Lower leg skin (tissue), 3 donors: ENCODE measurements around the gene CD274.

Source experiments
- POLR2A ChIP-seq, 2 donors: fragments of 450-650 bp; IDR thresholded peaks; one replicate each; pipeline ENCODE4 v1.6.1; 2016 to 2017; ENCODE audit warnings: antibody characterized with exemption in 2 of 2, mild to moderate bottlenecking in 1 of 2, moderate library complexity in 1 of 2
- TF ChIP-seq, protein P1 (sequence below), 3 donors: fragments of 450-650 bp; IDR thresholded peaks; one replicate each; pipeline ENCODE4 v1.5.1; 2016; ENCODE audit warnings: antibody characterized with exemption in 3 of 3, mild to moderate bottlenecking in 3 of 3, moderate library complexity in 2 of 3

DNA sequence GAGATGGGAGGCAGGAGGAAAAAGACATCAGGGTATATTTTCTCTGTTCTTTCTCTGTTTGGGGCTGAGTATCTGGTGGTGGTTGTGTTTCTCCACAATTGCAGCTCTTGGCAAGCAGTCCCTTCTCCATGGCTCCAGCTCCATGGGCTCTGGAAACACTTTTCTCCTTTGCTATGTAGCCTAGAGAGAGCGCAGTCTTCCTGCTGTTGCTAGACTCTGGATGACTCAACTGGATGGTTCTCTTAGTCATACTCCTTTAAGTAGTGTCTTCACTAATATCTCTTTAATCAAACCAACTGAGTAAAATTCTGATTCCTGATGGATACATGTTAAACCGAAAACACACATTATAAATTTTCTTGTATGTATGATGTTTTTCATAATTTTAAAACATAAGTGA lies 9.3 kb upstream of the CD274 start:
- TF ChIP-seq, protein P1, sequence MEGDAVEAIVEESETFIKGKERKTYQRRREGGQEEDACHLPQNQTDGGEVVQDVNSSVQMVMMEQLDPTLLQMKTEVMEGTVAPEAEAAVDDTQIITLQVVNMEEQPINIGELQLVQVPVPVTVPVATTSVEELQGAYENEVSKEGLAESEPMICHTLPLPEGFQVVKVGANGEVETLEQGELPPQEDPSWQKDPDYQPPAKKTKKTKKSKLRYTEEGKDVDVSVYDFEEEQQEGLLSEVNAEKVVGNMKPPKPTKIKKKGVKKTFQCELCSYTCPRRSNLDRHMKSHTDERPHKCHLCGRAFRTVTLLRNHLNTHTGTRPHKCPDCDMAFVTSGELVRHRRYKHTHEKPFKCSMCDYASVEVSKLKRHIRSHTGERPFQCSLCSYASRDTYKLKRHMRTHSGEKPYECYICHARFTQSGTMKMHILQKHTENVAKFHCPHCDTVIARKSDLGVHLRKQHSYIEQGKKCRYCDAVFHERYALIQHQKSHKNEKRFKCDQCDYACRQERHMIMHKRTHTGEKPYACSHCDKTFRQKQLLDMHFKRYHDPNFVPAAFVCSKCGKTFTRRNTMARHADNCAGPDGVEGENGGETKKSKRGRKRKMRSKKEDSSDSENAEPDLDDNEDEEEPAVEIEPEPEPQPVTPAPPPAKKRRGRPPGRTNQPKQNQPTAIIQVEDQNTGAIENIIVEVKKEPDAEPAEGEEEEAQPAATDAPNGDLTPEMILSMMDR (IDR thresholded peaks at IDR 0.05): no peak
- TF ChIP-seq POLR2A (IDR thresholded peaks at IDR 0.05): no peak
